Measurements from ENCODE around the gene HSD17B10.
"Not testable (repeated sequence)": the region's sequence is repeated elsewhere in the genome, so short reads cannot be mapped to it uniquely, and the experiment has no call there.

HSD17B10 gene

GRCh38 chrX:53433651-53434639 lies at the start of gene HSD17B10:
HSD17B10 (minus strand) TSS chrX:53434370; CDS start chrX:53434345, 25 bp downstream.
- no peaks in the 10 kb centered on the region for H3K27me3 ChIP-seq (ENCODE audit: control insufficient read depth, insufficient read depth, low read length)
- H3K36me3 ChIP-seq (ENCODE audit: control insufficient read depth, insufficient read depth, low read length): no peaks in the 10 kb centered on the region
- peak within 1 kb of the TSS; percentile 72 for H3K9ac ChIP-seq (ENCODE audit: low read length)
- no peaks in the 10 kb centered on the region for H3K9me3 ChIP-seq (ENCODE audit: control insufficient read depth, low read length)
- peak within 1 kb of the TSS; percentile 50 for H3K4me3 ChIP-seq (ENCODE audit: low read length)
- peaks cover 4% of the 10 kb centered on the region for H3K4me1 ChIP-seq (ENCODE audit: control insufficient read depth, insufficient read depth, low read length)

GRCh38 chrX:53483416-53483815 lies 49.2 kb upstream of the HSD17B10 start:
- no peaks in the 10 kb centered on the region for H3K9me3 ChIP-seq (ENCODE audit: control insufficient read depth, low read length)
- H3K4me1 ChIP-seq (ENCODE audit: control insufficient read depth, insufficient read depth, low read length): peaks cover 3% of the 10 kb centered on the region
- no peaks in the 10 kb centered on the region for H3K36me3 ChIP-seq (ENCODE audit: control insufficient read depth, insufficient read depth, low read length)
- H3K27me3 ChIP-seq (ENCODE audit: control insufficient read depth, insufficient read depth, low read length): peaks cover 6% of the 10 kb centered on the region
- H3K9ac ChIP-seq (ENCODE audit: low read length): no peak overlapping the region
- H3K4me3 ChIP-seq (ENCODE audit: low read length): no peak overlapping the region

- H3K4me1 ChIP-seq (ENCODE audit: control insufficient read depth, insufficient read depth, low read length): peaks cover 3% of the 10 kb centered on the region
- H3K9ac ChIP-seq (ENCODE audit: low read length): no peak overlapping the region
- no peaks in the 10 kb centered on the region for H3K36me3 ChIP-seq (ENCODE audit: control insufficient read depth, insufficient read depth, low read length)
- peaks cover 6% of the 10 kb centered on the region for H3K27me3 ChIP-seq (ENCODE audit: control insufficient read depth, insufficient read depth, low read length)
- no peaks in the 10 kb centered on the region for H3K9me3 ChIP-seq (ENCODE audit: control insufficient read depth, low read length)
- no peak overlapping the region for H3K4me3 ChIP-seq (ENCODE audit: low read length)
These were observed 47.8 kb upstream of the HSD17B10 start for GRCh38 chrX:53481816-53482465.

GRCh38 chrX:53481093-53481492 lies 46.9 kb upstream of the HSD17B10 start:
- H3K4me1 ChIP-seq (ENCODE audit: control insufficient read depth, insufficient read depth, low read length): peaks cover 3% of the 10 kb centered on the region
- H3K9ac ChIP-seq (ENCODE audit: low read length): no peak overlapping the region
- H3K9me3 ChIP-seq (ENCODE audit: control insufficient read depth, low read length): no peaks in the 10 kb centered on the region
- H3K36me3 ChIP-seq (ENCODE audit: control insufficient read depth, insufficient read depth, low read length): no peaks in the 10 kb centered on the region
- no peak overlapping the region for H3K4me3 ChIP-seq (ENCODE audit: low read length)
- peaks cover 6% of the 10 kb centered on the region for H3K27me3 ChIP-seq (ENCODE audit: control insufficient read depth, insufficient read depth, low read length)

- peaks cover 6% of the 10 kb centered on the region for H3K27me3 ChIP-seq (ENCODE audit: control insufficient read depth, insufficient read depth, low read length)
- H3K4me3 ChIP-seq (ENCODE audit: low read length): no peak overlapping the region
- no peaks in the 10 kb centered on the region for H3K9me3 ChIP-seq (ENCODE audit: control insufficient read depth, low read length)
- no peak overlapping the region for H3K9ac ChIP-seq (ENCODE audit: low read length)
- H3K4me1 ChIP-seq (ENCODE audit: control insufficient read depth, insufficient read depth, low read length): peaks cover 3% of the 10 kb centered on the region
- no peaks in the 10 kb centered on the region for H3K36me3 ChIP-seq (ENCODE audit: control insufficient read depth, insufficient read depth, low read length)
These were observed 45.1 kb upstream of the HSD17B10 start for GRCh38 chrX:53479301-53479700.

- Histone ChIP-seq H3K27me3 (ENCODE audit: control insufficient read depth, insufficient read depth, low read length) (no peaks in the 10 kb centered on the region), H3K36me3 (ENCODE audit: control insufficient read depth, insufficient read depth, low read length) (no peaks in the 10 kb centered on the region), H3K4me1 (ENCODE audit: control insufficient read depth, insufficient read depth, low read length) (no peaks in the 10 kb centered on the region), H3K4me3 (ENCODE audit: low read length) (no peak overlapping the region), H3K9ac (ENCODE audit: low read length) (no peak overlapping the region), H3K9me3 (ENCODE audit: control insufficient read depth, low read length) (no peaks in the 10 kb centered on the region)
These were observed 42.2 kb upstream of the HSD17B10 start for GRCh38 chrX:53476371-53476770.

- H3K9me3 ChIP-seq (ENCODE audit: control insufficient read depth, low read length): no peaks in the 10 kb centered on the region
- H3K9ac ChIP-seq (ENCODE audit: low read length): no peak overlapping the region
- H3K4me3 ChIP-seq (ENCODE audit: low read length): no peak overlapping the region
- no peaks in the 10 kb centered on the region for H3K27me3 ChIP-seq (ENCODE audit: control insufficient read depth, insufficient read depth, low read length)
- no peaks in the 10 kb centered on the region for H3K4me1 ChIP-seq (ENCODE audit: control insufficient read depth, insufficient read depth, low read length)
- H3K36me3 ChIP-seq (ENCODE audit: control insufficient read depth, insufficient read depth, low read length): no peaks in the 10 kb centered on the region
These were observed 40.5 kb upstream of the HSD17B10 start for GRCh38 chrX:53474707-53475106.

GRCh38 chrX:53471346-53471745 lies 37.2 kb upstream of the HSD17B10 start:
- Histone ChIP-seq H3K36me3 (ENCODE audit: control insufficient read depth, insufficient read depth, low read length) (no peaks in the 10 kb centered on the region), H3K9me3 (ENCODE audit: control insufficient read depth, low read length) (no peaks in the 10 kb centered on the region), H3K4me3 (ENCODE audit: low read length) (no peak overlapping the region), H3K4me1 (ENCODE audit: control insufficient read depth, insufficient read depth, low read length) (no peaks in the 10 kb centered on the region), H3K9ac (ENCODE audit: low read length) (no peak overlapping the region), H3K27me3 (ENCODE audit: control insufficient read depth, insufficient read depth, low read length) (no peaks in the 10 kb centered on the region)

- H3K9ac ChIP-seq (ENCODE audit: low read length); H3K27me3 ChIP-seq (ENCODE audit: control insufficient read depth, insufficient read depth, low read length); H3K4me1 ChIP-seq (ENCODE audit: control insufficient read depth, insufficient read depth, low read length); H3K36me3 ChIP-seq (ENCODE audit: control insufficient read depth, insufficient read depth, low read length); H3K9me3 ChIP-seq (ENCODE audit: control insufficient read depth, low read length); H3K4me3 ChIP-seq (ENCODE audit: low read length): not testable (repeated sequence)
These were observed 34.5 kb upstream of the HSD17B10 start for GRCh38 chrX:53468659-53469058.

- H3K9me3 ChIP-seq (ENCODE audit: control insufficient read depth, low read length): no peaks in the 10 kb centered on the region
- no peaks in the 10 kb centered on the region for H3K36me3 ChIP-seq (ENCODE audit: control insufficient read depth, insufficient read depth, low read length)
These were observed 23.9 kb upstream of the HSD17B10 start for GRCh38 chrX:53458082-53458481.

GRCh38 chrX:53456254-53456653 lies 22.1 kb upstream of the HSD17B10 start:
- no peak overlapping the region for H3K9ac ChIP-seq (ENCODE audit: low read length)

More at GRCh38 chrX:53458082-53458481, 23.9 kb upstream of the HSD17B10 start:
- no peak overlapping the region for H3K9ac ChIP-seq (ENCODE audit: low read length)
- no peaks in the 10 kb centered on the region for H3K27me3 ChIP-seq (ENCODE audit: control insufficient read depth, insufficient read depth, low read length)
- H3K4me3 ChIP-seq (ENCODE audit: low read length): no peak overlapping the region
- H3K4me1 ChIP-seq (ENCODE audit: control insufficient read depth, insufficient read depth, low read length): no peaks in the 10 kb centered on the region

GRCh38 chrX:53452812-53453211 lies 18.6 kb upstream of the HSD17B10 start:
- Histone ChIP-seq H3K9me3 (ENCODE audit: control insufficient read depth, low read length) (no peaks in the 10 kb centered on the region), H3K36me3 (ENCODE audit: control insufficient read depth, insufficient read depth, low read length) (no peaks in the 10 kb centered on the region), H3K27me3 (ENCODE audit: control insufficient read depth, insufficient read depth, low read length) (no peaks in the 10 kb centered on the region), H3K4me3 (ENCODE audit: low read length) (no peak overlapping the region), H3K9ac (ENCODE audit: low read length) (no peak overlapping the region), H3K4me1 (ENCODE audit: control insufficient read depth, insufficient read depth, low read length) (no peaks in the 10 kb centered on the region)

More at GRCh38 chrX:53456254-53456653, 22.1 kb upstream of the HSD17B10 start:
- Histone ChIP-seq H3K36me3 (ENCODE audit: control insufficient read depth, insufficient read depth, low read length) (no peaks in the 10 kb centered on the region), H3K4me3 (ENCODE audit: low read length) (no peak overlapping the region), H3K4me1 (ENCODE audit: control insufficient read depth, insufficient read depth, low read length) (no peaks in the 10 kb centered on the region), H3K9me3 (ENCODE audit: control insufficient read depth, low read length) (no peaks in the 10 kb centered on the region), H3K27me3 (ENCODE audit: control insufficient read depth, insufficient read depth, low read length) (no peaks in the 10 kb centered on the region)

Data from mucosa of stomach (tissue), 1 donor.